Mononuclear cell (primary cell): ENCODE results near the gene TMEM191C. TPM values are rescaled to one million over a fixed set of nuclear protein-coding genes. Genes with fewer than 3 reads are reported as not detected.

Experiments
- total RNA-seq: library from RNA; depleted of rRNA; stranded (reverse); fragments of >200 nt; gene quantifications from one replicate; pipeline ENCODE4 v1.2.3, GENCODE V29; 2012

The TMEM191C gene
- total RNA-seq, 1 donor = 2.1 TPM

Other genes starting within 250 kb of the TMEM191C start
- not detected for gene RIMBP3B, start 83.6 kb upstream of the TMEM191C start, total RNA-seq
- gene HIC2, start 50.0 kb upstream of the TMEM191C start, total RNA-seq = 8.5 TPM
- 0.10 TPM for gene RIMBP3C, start 84.1 kb downstream of the TMEM191C start, total RNA-seq
- gene UBE2L3, start 100.3 kb downstream of the TMEM191C start, total RNA-seq = 28.0 TPM
- gene YDJC, start 162.6 kb downstream of the TMEM191C start, total RNA-seq = 20.7 TPM
- not detected for gene CCDC116, start 165.4 kb downstream of the TMEM191C start, total RNA-seq
- gene SDF2L1, start 174.9 kb downstream of the TMEM191C start, total RNA-seq = 10.0 TPM
- gene PPIL2, start 198.6 kb downstream of the TMEM191C start, total RNA-seq = 32.0 TPM